SU-DHL-6 (cell line): ENCODE results near the gene IL17RD.

Experiments
- H2AFZ ChIP-seq: fragments of 200-600 bp; sonication (generic); 2 replicates; pipeline ENCODE4 v1.6.1; 2014; ENCODE audit warnings: low read depth, mild to moderate bottlenecking, moderate library complexity, mixed read lengths, antibody characterized with exemption, low read length; ENCODE audit not compliant: severe bottlenecking
- H3F3A ChIP-seq: fragments of 200-600 bp; shearing (Covaris generic); 2 replicates; pipeline ENCODE4 v1.6.0; 2016; ENCODE audit warnings: antibody characterized with exemption, mild to moderate bottlenecking; ENCODE audit not compliant: insufficient read depth
- H3K27ac ChIP-seq: fragments of 200-600 bp; sonication (generic); 2 replicates; pipeline ENCODE4 v1.5.1; 2016; ENCODE audit warnings: low read depth, mild to moderate bottlenecking, low read length, moderate library complexity, mixed read lengths
- H3K27me3 ChIP-seq: fragments of 200-600 bp; sonication (generic), shearing (Covaris generic); 2 replicates; pipeline ENCODE4 v1.6.0; 2014; ENCODE audit warnings: mild to moderate bottlenecking, low read length
- H3K36me3 ChIP-seq: fragments of 200-600 bp; sonication (generic); 2 replicates; pipeline ENCODE4 v1.6.1; 2014; ENCODE audit warnings: mild to moderate bottlenecking, low read length, mixed read lengths
- H3K4me2 ChIP-seq: fragments of 300-600, 200-600 bp; shearing (Covaris generic), sonication (generic); 2 replicates; pipeline ENCODE4 v1.6.0; 2014; ENCODE audit warnings: low read length, low read depth, mild to moderate bottlenecking; ENCODE audit not compliant: poor library complexity, severe bottlenecking
- H3K4me3 ChIP-seq: fragments of 200-600 bp; sonication (generic); 2 replicates; pipeline ENCODE4 v1.5.1; 2014; ENCODE audit warnings: antibody characterized with exemption, low read length, mild to moderate bottlenecking, mixed read lengths; ENCODE audit not compliant: insufficient read depth, poor library complexity, severe bottlenecking
- H3K79me2 ChIP-seq: fragments of 200-600 bp; sonication (generic); 2 replicates; pipeline ENCODE4 v1.6.1; 2014; ENCODE audit warnings: mild to moderate bottlenecking, low read length, moderate library complexity; ENCODE audit not compliant: insufficient read depth
- H3K9ac ChIP-seq: fragments of 200-600 bp; sonication (generic); 2 replicates; pipeline ENCODE4 v1.7.0; 2014; ENCODE audit warnings: mild to moderate bottlenecking, low read length
- H3K9me2 ChIP-seq: fragments of 200-600 bp; sonication (generic); replicated peaks from 2 replicates; pipeline ENCODE4 v1.6.1; 2014; ENCODE audit warnings: low read length; ENCODE audit not compliant: insufficient read depth
- H3K9me3 ChIP-seq: fragments of 200-600 bp; sonication (generic); 2 replicates; pipeline ENCODE4 v1.6.1; 2014; ENCODE audit warnings: low read length, mixed read lengths; ENCODE audit not compliant: insufficient read depth
- H4K20me1 ChIP-seq: fragments of 200-600 bp; sonication (generic); 2 replicates; pipeline ENCODE4 v1.6.1; 2014; ENCODE audit warnings: low read depth, mild to moderate bottlenecking, antibody characterized with exemption, low read length, moderate library complexity, mixed read lengths
- CTCF ChIP-seq: fragments of 200-600 bp; sonication (generic); IDR thresholded peaks from one replicate; pipeline ENCODE4 v1.5.1; 2017; ENCODE audit warnings: antibody characterized with exemption, mild to moderate bottlenecking, low read length, moderate library complexity; ENCODE audit not compliant: insufficient read depth, poor library complexity, severe bottlenecking
- EZH2phosphoT487 ChIP-seq: fragments of 200-600 bp; sonication (generic), shearing (Covaris generic); conservative IDR thresholded peaks from 2 replicates; pipeline ENCODE4 v1.6.1; 2018; ENCODE audit warnings: mild to moderate bottlenecking, antibody characterized with exemption, low read length, moderate library complexity, mixed read lengths

Gene IL17RD

DNA sequence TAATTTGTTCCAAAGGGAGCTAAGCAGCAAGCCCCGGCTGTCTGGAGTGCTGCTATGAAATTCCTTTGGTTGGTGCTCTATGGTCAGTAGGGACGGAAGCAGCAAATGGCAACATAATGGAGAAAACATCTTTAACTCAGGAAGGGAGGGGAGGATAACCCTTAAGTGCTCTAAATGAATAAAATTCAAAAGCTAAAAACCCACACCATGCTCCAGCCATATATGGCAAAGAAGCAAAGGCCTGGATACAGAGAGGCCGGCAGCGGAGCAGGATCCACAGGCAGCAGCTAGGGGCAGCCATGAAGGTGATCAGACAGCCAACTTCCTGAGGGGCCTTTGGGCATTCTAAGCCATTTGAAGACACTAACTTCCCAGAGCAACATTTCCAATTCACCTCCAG, 38.9 kb downstream of the IL17RD start:
- Histone ChIP-seq H4K20me1 (no peaks in the 10 kb centered on the region), H3K4me3 (no peak overlapping the region), H3K9ac (no peak overlapping the region), H3K27ac (no peak overlapping the region), H3K79me2 (no peaks in the 10 kb centered on the region), H3K27me3 (no peaks in the 10 kb centered on the region), H3K9me2 (no peaks in the 10 kb centered on the region), H2AFZ (no peak overlapping the region), H3K36me3 (no peaks in the 10 kb centered on the region), H3K9me3 (no peaks in the 10 kb centered on the region), H3K4me2 (no peak overlapping the region), H3F3A (no peaks in the 10 kb centered on the region)
- TF ChIP-seq CTCF (no peak), EZH2phosphoT487 (no peak)

- H3K27me3 ChIP-seq: no peaks in the 10 kb centered on the region
- no peaks in the 10 kb centered on the region for H3K36me3 ChIP-seq
- no peaks in the 10 kb centered on the region for H3K9me2 ChIP-seq
- no peak overlapping the region for H3K9ac ChIP-seq
- H3K79me2 ChIP-seq: no peaks in the 10 kb centered on the region
- no peak overlapping the region for H3K4me3 ChIP-seq
- no peaks in the 10 kb centered on the region for H3K9me3 ChIP-seq
- no peak overlapping the region for H3K4me2 ChIP-seq
- H2AFZ ChIP-seq: no peak overlapping the region
- H4K20me1 ChIP-seq: no peaks in the 10 kb centered on the region
- H3F3A ChIP-seq: no peaks in the 10 kb centered on the region
- H3K27ac ChIP-seq: no peak overlapping the region
- TF ChIP-seq EZH2phosphoT487: no peak
- no peak for TF ChIP-seq CTCF
Measured at GRCh38 chr3:57120451-57121174, 44.5 kb downstream of the IL17RD start.

GRCh38 chr3:57120040-57120439, 45.1 kb downstream of the IL17RD start:
- Histone ChIP-seq H3K27ac (no peak overlapping the region), H3K36me3 (no peaks in the 10 kb centered on the region), H3K9me3 (no peaks in the 10 kb centered on the region), H3K9ac (no peak overlapping the region), H3K4me3 (no peak overlapping the region), H3K4me2 (no peak overlapping the region), H2AFZ (no peak overlapping the region), H4K20me1 (no peaks in the 10 kb centered on the region), H3K27me3 (no peaks in the 10 kb centered on the region), H3F3A (no peaks in the 10 kb centered on the region), H3K9me2 (no peaks in the 10 kb centered on the region), H3K79me2 (no peaks in the 10 kb centered on the region)
- TF ChIP-seq CTCF (no peak), EZH2phosphoT487 (no peak)
